ENCODE data around the gene IL17RE.
"Not testable (repeated sequence)": the region's sequence is repeated elsewhere in the genome, so short reads cannot be mapped to it uniquely, and the experiment has no call there.

Gene IL17RE

DNA sequence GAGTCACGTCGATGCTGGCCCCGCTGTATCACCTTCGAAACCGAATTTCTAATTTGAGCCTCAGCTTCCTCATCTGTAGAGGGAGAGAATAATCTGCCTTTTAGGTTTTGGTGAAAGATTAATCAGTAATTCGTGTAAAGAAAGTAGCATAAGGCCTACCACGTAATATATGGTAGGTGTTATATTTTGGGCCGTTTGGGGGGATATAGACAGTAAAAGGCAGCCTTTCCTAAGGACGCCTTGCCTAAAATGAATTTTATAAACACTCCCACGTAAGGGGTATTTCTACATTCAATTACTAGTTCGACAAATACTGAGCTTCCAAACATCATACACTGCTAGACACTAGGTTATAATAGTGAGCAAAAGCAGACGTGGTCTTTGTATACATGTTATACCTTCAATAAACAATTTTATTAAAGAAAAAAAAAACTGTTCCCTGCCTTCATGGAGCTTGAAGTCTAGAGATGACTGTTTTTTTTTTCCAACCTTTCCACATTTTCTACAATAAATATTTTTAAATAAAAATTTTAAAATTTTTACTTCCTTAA lies 11.5 kb upstream of the IL17RE start:
- H3K36me3 ChIP-seq = peaks cover 24% of the 10 kb centered on the region
- H3K27ac ChIP-seq = peak overlapping the region; percentile 87
- H3K9me3 ChIP-seq (ENCODE audit: severe bottlenecking) = no peaks in the 10 kb centered on the region
- no peaks in the 10 kb centered on the region for H3K27me3 ChIP-seq (ENCODE audit: insufficient read depth, low read depth, severe bottlenecking)
- DNase-seq = no peak
- H3K4me3 ChIP-seq (ENCODE audit: low read depth, low read length) = peak overlapping the region; percentile 86
- TF ChIP-seq, protein P1, sequence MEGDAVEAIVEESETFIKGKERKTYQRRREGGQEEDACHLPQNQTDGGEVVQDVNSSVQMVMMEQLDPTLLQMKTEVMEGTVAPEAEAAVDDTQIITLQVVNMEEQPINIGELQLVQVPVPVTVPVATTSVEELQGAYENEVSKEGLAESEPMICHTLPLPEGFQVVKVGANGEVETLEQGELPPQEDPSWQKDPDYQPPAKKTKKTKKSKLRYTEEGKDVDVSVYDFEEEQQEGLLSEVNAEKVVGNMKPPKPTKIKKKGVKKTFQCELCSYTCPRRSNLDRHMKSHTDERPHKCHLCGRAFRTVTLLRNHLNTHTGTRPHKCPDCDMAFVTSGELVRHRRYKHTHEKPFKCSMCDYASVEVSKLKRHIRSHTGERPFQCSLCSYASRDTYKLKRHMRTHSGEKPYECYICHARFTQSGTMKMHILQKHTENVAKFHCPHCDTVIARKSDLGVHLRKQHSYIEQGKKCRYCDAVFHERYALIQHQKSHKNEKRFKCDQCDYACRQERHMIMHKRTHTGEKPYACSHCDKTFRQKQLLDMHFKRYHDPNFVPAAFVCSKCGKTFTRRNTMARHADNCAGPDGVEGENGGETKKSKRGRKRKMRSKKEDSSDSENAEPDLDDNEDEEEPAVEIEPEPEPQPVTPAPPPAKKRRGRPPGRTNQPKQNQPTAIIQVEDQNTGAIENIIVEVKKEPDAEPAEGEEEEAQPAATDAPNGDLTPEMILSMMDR (IDR thresholded peaks at IDR 0.05; ENCODE audit: low read depth, low read length) = no peak

DNA sequence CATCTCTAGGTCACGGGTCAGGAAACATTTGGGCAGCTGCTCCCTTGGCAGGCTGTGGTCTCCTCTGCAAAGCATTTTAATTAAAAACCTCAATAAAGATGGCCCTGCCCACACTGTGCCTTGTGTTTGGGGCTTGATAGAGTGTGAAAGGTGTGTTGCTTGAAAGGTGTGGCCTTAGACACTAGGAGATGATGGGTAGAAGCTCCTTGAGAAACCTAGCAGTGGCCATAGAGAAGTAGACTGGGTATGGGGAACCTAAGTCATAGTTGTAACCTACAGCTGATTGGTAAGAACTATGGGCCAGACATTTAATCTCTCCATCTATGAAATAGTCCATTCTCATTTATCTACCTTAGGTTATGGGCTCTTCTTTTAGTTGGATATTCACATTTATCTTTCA lies 8.9 kb upstream of the IL17RE start:
- TF ChIP-seq, protein P1 (IDR thresholded peaks at IDR 0.05; ENCODE audit: low read depth, low read length) = no peak
- no peaks in the 10 kb centered on the region for H3K9me3 ChIP-seq (ENCODE audit: severe bottlenecking)
- peaks cover 24% of the 10 kb centered on the region for H3K36me3 ChIP-seq
- no peak overlapping the region for H3K27ac ChIP-seq
- no peak overlapping the region for H3K4me3 ChIP-seq (ENCODE audit: low read depth, low read length)
- H3K27me3 ChIP-seq (ENCODE audit: insufficient read depth, low read depth, severe bottlenecking) = no peaks in the 10 kb centered on the region
- DNase-seq = no peak

DNA sequence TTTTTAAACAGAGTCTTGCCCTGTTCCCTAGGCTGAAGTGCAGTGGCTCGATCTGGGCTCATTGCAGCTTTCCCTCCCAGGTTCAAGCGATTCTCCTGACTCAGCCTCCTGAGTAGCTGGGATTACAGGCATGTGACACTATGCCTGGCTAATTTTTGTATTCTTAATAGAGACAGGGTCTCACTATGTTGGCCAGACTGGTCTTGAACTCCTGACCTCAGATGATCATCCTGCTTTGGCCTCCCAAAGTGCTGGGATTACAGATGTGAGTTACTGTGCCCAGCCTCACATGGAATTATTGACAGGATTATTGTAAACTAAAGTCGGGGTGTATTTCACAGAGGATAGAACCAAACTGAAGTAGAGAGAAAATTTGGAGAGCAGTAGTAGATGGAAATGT lies 6.9 kb upstream of the IL17RE start:
- H3K27ac ChIP-seq; H3K4me3 ChIP-seq (ENCODE audit: low read depth, low read length): not testable (repeated sequence)

DNA sequence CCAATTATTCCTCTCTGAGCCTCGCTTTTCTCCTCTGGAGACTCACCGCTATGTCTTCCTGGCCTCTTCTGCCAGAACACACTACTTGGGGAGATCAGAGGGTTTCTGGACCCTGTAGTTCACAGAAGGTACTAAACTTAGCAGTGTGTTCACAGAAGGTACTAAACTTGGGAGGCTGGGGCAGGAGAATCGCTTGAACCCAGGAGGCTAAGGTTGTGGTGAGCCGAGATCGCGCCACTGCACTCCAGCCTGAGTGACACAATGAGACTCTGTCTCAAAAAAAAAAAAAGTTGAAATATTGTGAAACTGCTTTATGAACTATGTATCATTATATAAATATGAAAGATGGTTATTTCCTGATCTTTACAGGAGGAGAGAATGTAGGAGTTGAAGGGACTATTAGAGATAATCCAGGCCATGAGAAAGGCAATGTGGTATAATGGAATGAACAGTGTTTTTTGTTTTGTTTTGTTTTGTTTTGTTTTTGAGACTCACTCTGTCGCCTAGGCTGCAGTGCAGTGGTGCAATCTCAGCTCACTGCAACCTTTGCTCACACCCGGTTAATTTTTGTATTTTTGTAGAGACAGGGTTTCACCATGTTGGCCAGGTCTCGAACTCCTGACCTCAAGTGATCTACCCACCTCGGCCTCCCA lies 5.8 kb upstream of the IL17RE start:
- H3K27me3 ChIP-seq (ENCODE audit: insufficient read depth, low read depth, severe bottlenecking); H3K4me3 ChIP-seq (ENCODE audit: low read depth, low read length); H3K9me3 ChIP-seq (ENCODE audit: severe bottlenecking); H3K27ac ChIP-seq; DNase-seq: not testable (repeated sequence)
- peaks cover 20% of the 10 kb centered on the region for H3K36me3 ChIP-seq

More for the DNA sequence above, 6.9 kb upstream of the IL17RE start:
- not testable (repeated sequence) for DNase-seq; H3K27me3 ChIP-seq (ENCODE audit: insufficient read depth, low read depth, severe bottlenecking); H3K9me3 ChIP-seq (ENCODE audit: severe bottlenecking)
- peaks cover 24% of the 10 kb centered on the region for H3K36me3 ChIP-seq

DNA sequence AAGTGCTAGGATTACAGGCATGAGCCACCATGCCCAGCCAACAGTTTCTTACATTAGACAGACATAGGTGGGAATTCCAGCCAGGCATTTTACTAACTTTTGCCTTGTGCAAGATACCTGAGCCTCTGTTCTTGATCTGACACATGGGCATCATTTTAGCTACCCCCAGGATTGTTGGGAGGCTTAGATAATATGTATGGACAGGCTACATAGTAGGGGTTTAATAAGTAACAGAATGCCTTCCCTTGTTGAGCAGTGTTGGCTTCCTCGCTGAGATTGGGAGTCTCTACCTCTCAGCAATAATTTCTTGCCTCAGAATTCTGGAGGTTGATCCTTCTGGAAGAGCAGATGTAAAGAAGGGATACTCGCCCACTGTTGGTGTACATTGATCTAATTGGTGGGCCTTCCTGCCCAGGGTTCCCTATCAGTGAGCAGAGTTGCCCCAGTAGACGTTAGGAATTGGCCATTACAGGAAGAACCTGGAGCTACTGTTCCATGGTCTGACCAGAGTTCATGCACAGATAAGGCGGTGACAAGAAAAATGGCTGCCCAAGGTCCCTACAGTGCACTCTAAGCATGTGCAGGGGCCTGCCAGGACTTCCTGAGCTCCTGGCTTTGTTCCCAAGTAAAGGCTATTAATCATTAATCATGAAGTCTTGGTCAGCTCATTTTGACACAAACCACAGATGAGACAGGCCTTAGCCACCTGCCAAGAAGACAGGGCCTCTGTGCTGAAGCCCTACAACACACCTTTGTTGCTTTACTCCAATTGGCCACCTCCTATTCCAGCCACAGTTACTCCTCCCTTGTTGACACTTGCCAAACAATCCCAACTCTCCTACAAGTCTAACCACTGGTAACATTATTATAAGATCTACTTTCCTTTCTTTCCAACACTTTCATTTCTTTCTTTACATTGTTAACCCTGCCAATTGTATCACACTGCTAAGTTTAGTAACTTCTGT lies 5.0 kb upstream of the IL17RE start:
- Histone ChIP-seq H3K9me3 (ENCODE audit: severe bottlenecking) (no peaks in the 10 kb centered on the region), H3K4me3 (ENCODE audit: low read depth, low read length) (no peak overlapping the region), H3K36me3 (peaks cover 15% of the 10 kb centered on the region), H3K27me3 (ENCODE audit: insufficient read depth, low read depth, severe bottlenecking) (no peaks in the 10 kb centered on the region), H3K27ac (no peak overlapping the region)
- TF ChIP-seq, protein P1 (IDR thresholded peaks at IDR 0.05; ENCODE audit: low read depth, low read length) = no peak
- DNase-seq = no peak

DNA sequence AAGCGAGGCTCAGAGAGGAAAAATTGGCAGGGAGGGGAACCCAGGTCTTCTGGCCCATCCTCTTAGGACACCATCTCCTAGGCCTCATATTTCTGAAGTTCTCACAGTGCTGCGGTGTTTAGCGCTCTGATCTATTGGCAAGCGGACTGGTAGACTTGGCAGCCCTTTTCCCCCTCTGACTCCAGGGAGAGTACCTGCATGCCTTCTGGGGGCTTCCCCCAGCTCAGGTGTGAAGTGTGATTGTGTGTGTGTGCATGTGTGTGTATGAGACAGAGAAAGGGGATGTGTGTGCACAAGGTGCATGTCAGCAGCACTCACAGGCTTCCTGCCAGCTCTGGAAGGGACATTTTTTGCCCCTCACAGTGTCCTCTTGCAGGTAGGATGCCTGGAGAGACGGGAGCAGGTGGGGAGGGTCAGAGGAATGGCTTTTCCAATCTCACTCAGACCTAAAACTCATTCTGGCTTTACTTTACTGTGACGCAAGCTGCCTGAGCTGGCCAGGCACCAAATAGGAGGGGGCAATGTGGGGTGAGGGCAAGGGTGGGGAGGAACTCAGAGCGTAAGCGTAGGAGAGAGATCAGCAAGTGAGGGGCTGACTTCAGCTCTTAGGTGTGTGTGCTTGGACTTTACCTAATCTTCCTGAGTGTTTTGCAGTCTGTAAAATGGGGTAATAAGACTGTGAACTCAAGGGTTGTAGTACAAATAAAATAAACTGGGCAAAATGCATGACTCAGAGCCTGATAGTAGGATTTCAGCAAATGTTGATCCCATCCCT lies 4.0 kb upstream of the IL17RE start:
- Histone ChIP-seq H3K4me3 (ENCODE audit: low read depth, low read length) (no peak overlapping the region), H3K27ac (no peak overlapping the region), H3K36me3 (peaks cover 5% of the 10 kb centered on the region), H3K27me3 (ENCODE audit: insufficient read depth, low read depth, severe bottlenecking) (no peaks in the 10 kb centered on the region), H3K9me3 (ENCODE audit: severe bottlenecking) (no peaks in the 10 kb centered on the region)
- no peak for DNase-seq
- TF ChIP-seq, protein P1 (IDR thresholded peaks at IDR 0.05; ENCODE audit: low read depth, low read length) = no peak
